Lower leg skin (tissue), 4 donors: ENCODE results near the gene IVD. TPM values are rescaled to one million over a fixed set of nuclear protein-coding genes. Genes with fewer than 3 reads are reported as not detected.

ENCODE experiments used
- DNase-seq, 2 donors: peaks; one replicate each; pipeline ENCODE4 v3.0.0-alpha.2; 2019; ENCODE audit warnings: low spot score in 2 of 2
- H3K4me3 ChIP-seq: fragments of 200-600 bp; sonication (generic); 2 replicates; pipeline ENCODE4 v1.5.1; 2017; ENCODE audit warnings: mild to moderate bottlenecking, low read depth; ENCODE audit not compliant: poor library complexity, severe bottlenecking
- CTCF ChIP-seq, 3 donors: fragments of 450-650 bp; IDR thresholded peaks; one replicate each; pipeline ENCODE4 v1.5.1; 2016; ENCODE audit warnings: antibody characterized with exemption in 3 of 3, mild to moderate bottlenecking in 3 of 3, moderate library complexity in 2 of 3
- POLR2A ChIP-seq, 2 donors: fragments of 450-650 bp; IDR thresholded peaks; one replicate each; pipeline ENCODE4 v1.6.1; 2016 to 2017; ENCODE audit warnings: antibody characterized with exemption in 2 of 2, mild to moderate bottlenecking in 1 of 2, moderate library complexity in 1 of 2
- WGBS, 2 donors: methylation state at CpG; one replicate each; pipeline ENCODE4 v1.1.5; 2018; 5-methylcytosine and 5-hydroxymethylcytosine counted together
- intact Hi-C: fragments of 100-400 bp; cut with DNase I; formaldehyde crosslinking; loops from one replicate; pipeline ENCODE4 v1.15.0; 2023; ENCODE audit warnings: low total_unique reads
- total RNA-seq, 4 donors: library from RNA; depleted of rRNA; stranded (reverse); fragments of >200 nt; gene quantifications; one replicate each; pipeline ENCODE4 v1.1.0, GENCODE V29; 2016

The IVD gene
- total RNA-seq, 4 donors from 2014 or later: 5.9 to 21.1 (median 12.6) TPM

GRCh38 chr15:40436116-40436891 lies 30.7 kb downstream of the IVD start:
- DNase-seq: peak in 1 of 2 donors; percentile 83
- TF ChIP-seq CTCF (IDR thresholded peaks at IDR 0.05) (no peak), POLR2A (IDR thresholded peaks at IDR 0.05) (no peak)
- H3K4me3 ChIP-seq: no peak overlapping the region
- intact Hi-C loops: no loop called here
- WGBS, 2 donors: 0 to 4% methylated on average over 12 to 37 of the region's 39 CpGs

GRCh38 chr15:40436892-40437751 lies 31.5 kb downstream of the IVD start:
- WGBS, 2 donors: 8 to 9% methylated on average over 16 to 17 of the region's 17 CpGs
- no peak for DNase-seq
- no peak overlapping the region for H3K4me3 ChIP-seq
- TF ChIP-seq CTCF (IDR thresholded peaks at IDR 0.05) (no peak), POLR2A (IDR thresholded peaks at IDR 0.05) (no peak)
- intact Hi-C loops: no loop called here

- DNase-seq: no peak
- no peak overlapping the region for H3K4me3 ChIP-seq
- TF ChIP-seq CTCF (IDR thresholded peaks at IDR 0.05) (no peak), POLR2A (IDR thresholded peaks at IDR 0.05) (no peak)
- intact Hi-C loops: no loop called here
- 49 to 51% methylated on average over 21 of the region's 21 CpGs for WGBS, 2 donors
Observed at GRCh38 chr15:40437752-40438687, 32.4 kb downstream of the IVD start.

- 73 to 77% methylated on average over 12 of the region's 12 CpGs for WGBS, 2 donors
- DNase-seq: peak in 1 of 2 donors; percentile 85
Observed at GRCh38 chr15:40438712-40439111, 33.1 kb downstream of the IVD start.

More at GRCh38 chr15:40438712-40439111, 33.1 kb downstream of the IVD start:
- H3K4me3 ChIP-seq: no peak overlapping the region
- intact Hi-C loops: no loop called here
- TF ChIP-seq POLR2A (IDR thresholded peaks at IDR 0.05) (no peak), CTCF (IDR thresholded peaks at IDR 0.05) (no peak)
